Stomach (tissue), 4 donors: Measurements from ENCODE around the gene DLL3.
A peak's percentile ranks its signal among the peaks of the same experiment; 100 is the strongest.

Experiments
- CTCF ChIP-seq, 7 experiments: fragments of 450-650 bp in 4 of 7; fragments of 200-600 bp in 3 of 7; sonication (generic) in 3 of 7; IDR thresholded peaks; one replicate each; pipeline ENCODE4 v1.5.1; 2016 to 2019; ENCODE audit warnings: antibody characterized with exemption in 7 of 7, control low read depth in 2 of 7, mild to moderate bottlenecking in 1 of 7
- POLR2A ChIP-seq, 4 donors: fragments of 450-650 bp; IDR thresholded peaks; one replicate each; pipeline ENCODE4 v1.6.1; 2016; ENCODE audit warnings: antibody characterized with exemption in 4 of 4, control low read depth in 2 of 4, mild to moderate bottlenecking in 1 of 4, moderate library complexity in 1 of 4
- POLR2AphosphoS5 ChIP-seq, 3 donors: sonication (generic); formaldehyde crosslinking; IDR thresholded peaks; one replicate each; pipeline ENCODE4 v1.6.1; 2016; ENCODE audit warnings: antibody characterized with exemption in 3 of 3

- TF ChIP-seq POLR2A (IDR thresholded peaks at IDR 0.05) (no peak), POLR2AphosphoS5 (IDR thresholded peaks at IDR 0.05) (no peak), CTCF (IDR thresholded peaks at IDR 0.05) (peak in 1 of 7 experiments; percentile 27)
Observed at GRCh38 chr19:39497701-39497995, 1.1 kb upstream of the DLL3 start.
